Endothelial cell (in vitro differentiated cells): ENCODE results near the gene WDFY4. TPM values are rescaled to one million over a fixed set of nuclear protein-coding genes. Genes with fewer than 3 reads are reported as not detected.
"Not testable (repeated sequence)": the region's sequence is repeated elsewhere in the genome, so short reads cannot be mapped to it uniquely, and the experiment has no call there.

Experiments used
- DNase-seq: peaks from one replicate; pipeline ENCODE4 v3.0.0; 2021; ENCODE audit warnings: low spot score
- H3K27ac Mint-ChIP-seq: one replicate; pipeline ENCODE4 v1.8.0; 2021; ENCODE audit warnings: mixed read lengths, inconsistent platforms; ENCODE audit not compliant: unreplicated experiment
- H3K27me3 Mint-ChIP-seq: one replicate; pipeline ENCODE4 v1.8.0; 2021; ENCODE audit warnings: mild to moderate bottlenecking, moderate library complexity, mixed read lengths, inconsistent platforms; ENCODE audit not compliant: unreplicated experiment
- H3K36me3 Mint-ChIP-seq: one replicate; pipeline ENCODE4 v1.8.0; 2021; ENCODE audit warnings: mild to moderate bottlenecking, low read depth, mixed read lengths, inconsistent platforms; ENCODE audit not compliant: unreplicated experiment
- H3K4me1 Mint-ChIP-seq: one replicate; pipeline ENCODE4 v1.8.0; 2021; ENCODE audit warnings: mild to moderate bottlenecking, mixed read lengths, inconsistent platforms; ENCODE audit not compliant: unreplicated experiment
- H3K4me3 Mint-ChIP-seq: one replicate; pipeline ENCODE4 v1.8.0; 2021; ENCODE audit warnings: mild to moderate bottlenecking, mixed read lengths, inconsistent platforms; ENCODE audit not compliant: unreplicated experiment
- H3K9me3 Mint-ChIP-seq: one replicate; pipeline ENCODE4 v1.8.0; 2021; ENCODE audit warnings: mixed read lengths, inconsistent platforms; ENCODE audit not compliant: unreplicated experiment
- CTCF ChIP-seq: fragments of 200-600 bp; sonication (generic); IDR thresholded peaks from one replicate; pipeline ENCODE4 v1.5.0; 2021; ENCODE audit warnings: antibody characterized with exemption; ENCODE audit not compliant: unreplicated experiment
- total RNA-seq: library from RNA; stranded (reverse); fragmentation: NEBNext Ultra II Directional; extraction: Animal tissue kit (Norgen Biotek cat#: 25700); gene quantifications from one replicate; pipeline ENCODE4 v1.2.1, GENCODE V29; 2021; ENCODE audit not compliant: unreplicated experiment

WDFY4 gene
- total RNA-seq, 1 donor from 2014 or later, result 0.54 TPM

DNA sequence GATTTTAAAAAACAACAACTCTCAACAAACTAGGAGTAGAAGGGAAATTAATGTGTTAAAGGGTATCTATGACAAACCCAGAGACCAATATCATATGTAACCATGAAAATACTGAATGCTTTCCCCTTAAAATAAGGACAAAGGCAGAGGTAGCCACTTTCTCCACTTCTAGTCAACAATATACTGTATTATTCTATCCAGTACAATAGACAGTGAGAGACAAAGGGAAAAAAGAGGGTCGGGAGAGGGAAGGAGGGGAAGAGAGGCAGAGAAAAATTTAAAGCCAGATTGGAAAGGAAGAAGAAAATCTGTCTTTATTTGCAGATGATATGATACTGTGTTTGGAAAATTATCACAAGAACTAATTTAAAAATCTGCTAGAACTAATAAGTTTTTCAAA, 39.1 kb upstream of the WDFY4 start:
- Mint-ChIP-seq H3K9me3 (no peaks in the 10 kb centered on the region), H3K36me3 (no peaks in the 10 kb centered on the region), H3K4me3 (no peak overlapping the region), H3K27me3 (peaks cover 3% of the 10 kb centered on the region), H3K27ac (no peak overlapping the region), H3K4me1 (no peaks in the 10 kb centered on the region)
- no peak for TF ChIP-seq CTCF
- DNase-seq, result no peak

DNA sequence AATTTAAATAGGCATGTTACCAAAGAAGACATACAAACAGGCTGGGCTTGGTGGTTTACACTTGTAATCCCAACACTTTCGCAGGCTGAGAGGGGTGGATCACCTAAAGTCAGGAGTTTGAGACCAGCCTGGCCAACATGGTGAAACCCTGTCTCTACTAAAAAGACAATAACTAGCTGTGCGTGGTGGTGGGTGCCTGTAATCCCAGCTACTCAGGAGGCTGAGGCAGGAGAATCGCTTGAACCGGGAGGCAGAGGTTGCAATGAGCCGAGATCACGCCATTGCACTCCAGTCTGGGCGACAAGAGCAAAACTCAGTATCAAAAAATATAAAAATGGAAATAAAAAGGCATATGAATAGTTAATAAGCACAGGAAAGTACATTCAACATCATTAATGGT, 37.6 kb upstream of the WDFY4 start:
- H3K4me1 Mint-ChIP-seq, H3K9me3 Mint-ChIP-seq, DNase-seq, H3K36me3 Mint-ChIP-seq, H3K4me3 Mint-ChIP-seq, H3K27ac Mint-ChIP-seq, H3K27me3 Mint-ChIP-seq: not testable (repeated sequence)

- Mint-ChIP-seq H3K36me3 (no peaks in the 10 kb centered on the region), H3K4me1 (no peaks in the 10 kb centered on the region), H3K4me3 (no peak overlapping the region), H3K27me3 (peaks cover 3% of the 10 kb centered on the region), H3K27ac (no peak overlapping the region), H3K9me3 (no peaks in the 10 kb centered on the region)
- no peak for DNase-seq
- no peak for TF ChIP-seq CTCF
Measured at GRCh38 chr10:48648172-48648942, 36.3 kb upstream of the WDFY4 start.

DNA sequence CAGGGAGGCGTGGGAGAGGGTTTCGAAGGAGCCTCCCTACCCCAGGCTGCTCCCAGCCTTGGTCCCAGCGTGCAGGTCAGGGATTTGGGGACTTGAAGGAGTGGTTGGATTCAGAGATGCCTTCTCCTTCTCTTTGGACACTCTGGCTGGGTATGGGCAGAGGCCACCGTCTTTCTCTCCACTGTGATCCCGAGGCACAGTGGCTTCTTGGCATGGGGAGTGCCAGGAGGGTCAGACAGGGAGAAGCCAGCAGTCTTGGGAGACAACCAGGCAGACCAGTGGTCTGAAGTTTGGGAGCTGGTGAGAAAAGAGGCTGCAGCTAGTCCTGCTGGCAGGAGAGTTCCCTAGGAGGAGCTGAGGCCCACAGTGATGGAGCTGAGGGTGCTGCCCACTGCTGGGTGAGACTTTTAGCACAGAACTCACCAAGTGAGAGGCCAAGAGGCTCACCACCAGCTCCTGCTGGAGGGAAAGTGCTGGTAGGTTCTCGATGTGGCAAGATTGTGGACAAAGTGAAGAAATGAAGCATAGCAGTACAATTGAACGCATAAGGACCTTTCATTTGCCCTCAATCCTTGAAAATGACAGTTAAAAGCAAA, 35.2 kb upstream of the WDFY4 start:
- H3K36me3 Mint-ChIP-seq, result no peaks in the 10 kb centered on the region
- TF ChIP-seq CTCF, result no peak
- H3K4me3 Mint-ChIP-seq, result no peak overlapping the region
- H3K4me1 Mint-ChIP-seq, result no peaks in the 10 kb centered on the region
- DNase-seq, result no peak
- H3K9me3 Mint-ChIP-seq, result no peaks in the 10 kb centered on the region
- H3K27me3 Mint-ChIP-seq, result peaks cover 3% of the 10 kb centered on the region
- no peak overlapping the region for H3K27ac Mint-ChIP-seq

DNA sequence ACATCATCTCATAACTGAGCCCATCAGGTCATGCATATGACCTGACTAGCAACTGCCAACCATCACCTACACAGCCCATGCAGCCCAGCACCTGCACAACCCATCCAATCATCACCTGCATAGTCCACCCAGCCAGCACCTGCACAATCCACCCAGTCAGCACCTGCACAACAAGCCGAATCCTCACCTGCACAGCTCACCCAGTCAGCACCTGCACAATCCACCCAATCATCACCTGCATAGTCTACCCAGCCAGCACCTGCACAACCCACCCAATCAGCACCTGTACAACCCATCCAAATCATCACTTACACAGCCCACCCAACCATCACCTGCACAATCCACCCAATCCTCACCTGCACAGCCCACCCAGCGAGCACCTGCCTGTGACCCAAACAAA, 33.4 kb upstream of the WDFY4 start:
- no peak for TF ChIP-seq CTCF
- H3K9me3 Mint-ChIP-seq, result no peaks in the 10 kb centered on the region
- no peaks in the 10 kb centered on the region for H3K36me3 Mint-ChIP-seq
- H3K27me3 Mint-ChIP-seq, result peaks cover 3% of the 10 kb centered on the region
- DNase-seq, result no peak
- H3K27ac Mint-ChIP-seq, result no peak overlapping the region
- H3K4me3 Mint-ChIP-seq, result no peak overlapping the region
- no peaks in the 10 kb centered on the region for H3K4me1 Mint-ChIP-seq
